ENCODE results near the gene TAC4.

Gene TAC4, protein sequence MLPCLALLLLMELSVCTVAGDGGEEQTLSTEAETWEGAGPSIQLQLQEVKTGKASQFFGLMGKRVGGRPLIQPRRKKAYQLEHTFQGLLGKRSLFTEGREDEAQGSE

GRCh38 chr17:49848019-49848473 is at the start of gene TAC4:
Gene TAC4 (minus strand): TSS chr17:49848069. CDS start chr17:49848017, 52 bp downstream.
- DNase-seq (ENCODE audit: low spot score): no peak

DNA sequence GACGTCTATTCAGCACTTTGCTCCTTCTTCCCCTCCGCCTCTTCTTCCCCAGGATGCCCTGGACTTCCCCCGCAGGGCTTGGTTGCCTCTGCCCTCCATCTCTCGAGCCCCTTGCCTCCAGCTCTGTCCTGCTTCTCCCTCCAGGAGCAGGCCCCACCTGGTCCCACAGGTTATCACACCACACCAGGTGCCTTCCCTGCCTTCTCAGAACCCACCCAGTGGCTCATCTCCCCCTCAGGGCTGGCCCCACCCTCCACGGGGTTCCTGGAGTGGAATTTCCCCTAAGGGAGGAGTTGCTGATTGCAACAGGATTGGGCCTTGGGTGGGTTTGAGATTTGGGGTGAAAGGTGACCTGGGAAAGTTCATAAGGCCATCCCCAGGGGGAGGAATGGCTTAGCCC is 49.0 kb upstream of the TAC4 start:
- no peak for DNase-seq (ENCODE audit: low spot score)

- DNase-seq (ENCODE audit: low spot score): no peak
Measured at GRCh38 chr17:49896222-49896621, 48.4 kb upstream of the TAC4 start.

- no peak for DNase-seq (ENCODE audit: low spot score)
Measured at GRCh38 chr17:49895812-49896211, 47.9 kb upstream of the TAC4 start.

DNA sequence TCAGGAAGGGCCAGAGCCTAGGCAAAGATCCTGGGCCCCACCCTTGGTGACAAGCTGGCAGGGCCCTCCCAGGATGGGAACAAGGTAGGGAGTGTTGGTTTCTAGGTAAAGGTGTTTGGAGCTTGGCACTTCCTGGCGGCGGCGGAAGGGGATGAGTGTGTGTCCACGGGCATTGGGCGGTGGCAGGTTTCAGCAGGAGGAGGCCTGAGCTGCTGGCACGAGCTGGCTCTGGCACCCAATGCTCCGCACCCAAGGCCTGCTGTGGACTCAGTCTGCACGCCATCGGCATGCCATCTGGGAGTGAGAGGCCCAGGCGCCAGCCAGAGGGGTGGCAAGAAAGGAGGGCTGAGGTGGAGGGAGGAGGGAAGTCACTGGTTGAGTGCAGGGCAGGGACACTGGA is 46.9 kb upstream of the TAC4 start:
- DNase-seq (ENCODE audit: low spot score): no peak

DNA sequence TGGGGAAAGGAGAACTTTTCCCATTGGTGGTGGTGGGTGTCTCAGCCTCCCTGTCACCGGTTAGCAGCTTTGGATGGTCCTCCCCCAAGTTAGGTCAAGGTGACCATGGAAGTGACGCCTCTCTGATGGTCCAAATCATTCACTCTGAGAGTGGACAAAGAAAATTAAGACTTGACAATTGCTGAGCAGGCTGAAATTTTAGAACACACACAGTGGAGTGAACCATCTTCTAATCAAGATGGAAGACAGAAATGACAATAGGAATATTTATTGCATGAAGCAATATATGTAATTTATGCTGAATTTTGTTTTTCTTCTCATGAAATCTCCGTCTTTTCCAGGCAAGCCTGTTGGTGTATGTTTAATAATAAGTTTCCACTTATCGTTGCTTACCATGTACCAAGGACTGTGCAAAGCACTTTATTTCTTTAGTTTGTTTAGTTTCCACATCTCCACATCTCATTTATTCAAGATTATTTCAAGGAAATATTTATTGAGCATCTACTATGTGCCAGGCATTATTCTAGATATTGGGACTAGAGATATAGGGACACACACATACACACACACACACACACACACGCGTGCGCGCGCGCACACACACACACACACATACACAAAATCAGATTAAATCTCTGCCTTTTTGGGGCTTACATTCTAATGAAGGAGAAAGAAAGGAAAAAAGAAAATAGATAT is 44.0 kb upstream of the TAC4 start:
- DNase-seq (ENCODE audit: low spot score): no peak

GRCh38 chr17:49891271-49891670 is 43.4 kb upstream of the TAC4 start:
- DNase-seq (ENCODE audit: low spot score): no peak

DNA sequence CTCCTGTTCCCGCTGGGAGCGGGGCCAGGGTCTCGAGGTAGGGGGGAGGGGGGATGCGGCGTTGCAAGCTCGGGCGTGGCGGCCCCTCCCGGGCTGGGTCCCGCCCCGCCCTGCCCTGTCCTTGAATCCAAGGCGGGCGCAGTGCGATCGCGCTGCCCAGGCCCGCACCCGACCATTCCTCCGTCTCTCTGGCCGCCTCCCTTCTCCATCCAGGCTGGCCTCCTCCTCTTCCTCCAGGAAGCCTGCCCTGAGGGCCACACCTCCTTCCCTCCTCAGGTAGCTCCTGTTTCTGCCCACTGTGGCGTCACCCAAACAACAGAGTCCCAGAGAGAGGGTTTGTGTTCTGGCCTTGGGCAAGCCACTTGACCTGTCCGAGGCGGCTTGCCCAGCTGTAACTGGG is 43.0 kb upstream of the TAC4 start:
- DNase-seq (ENCODE audit: low spot score): no peak

DNA sequence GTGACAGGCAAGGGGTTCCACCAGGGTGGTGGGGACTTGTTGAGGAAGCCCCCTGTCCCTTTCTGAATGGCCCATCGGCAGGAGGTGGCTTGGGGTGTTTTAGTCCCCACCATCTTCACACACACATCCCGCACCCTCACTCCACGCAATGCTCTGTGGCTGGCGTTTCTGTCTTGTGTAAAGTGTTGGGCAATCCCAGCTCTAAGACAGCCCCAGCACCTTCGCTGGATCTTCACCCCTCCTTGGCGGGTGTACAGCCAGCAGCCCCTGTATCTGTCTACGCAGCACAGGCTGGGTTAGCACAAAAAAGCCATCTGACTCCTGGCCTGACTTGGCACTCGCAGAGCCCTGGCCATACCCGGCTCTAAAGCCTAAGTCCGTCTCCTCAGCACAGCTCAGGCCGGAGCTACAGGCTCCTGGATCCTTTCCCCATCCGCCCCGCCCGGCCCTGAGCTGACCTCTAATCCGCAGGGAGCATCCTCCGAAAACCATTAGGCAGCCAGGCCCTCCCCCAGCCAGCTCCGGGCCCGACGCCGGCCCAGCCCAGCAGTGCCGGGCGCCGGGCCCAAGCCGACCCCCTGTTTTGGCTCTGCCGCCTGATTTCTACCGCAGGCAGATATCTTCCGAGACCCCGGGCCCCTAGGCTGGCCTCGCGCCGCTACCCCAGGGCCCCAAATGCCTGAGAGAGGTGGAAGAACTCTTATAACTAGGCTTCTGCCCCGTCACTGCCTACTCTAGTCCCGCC is 42.4 kb upstream of the TAC4 start:
- DNase-seq (ENCODE audit: low spot score): no peak

GRCh38 chr17:49889500-49889899 is 41.6 kb upstream of the TAC4 start:
- no peak for DNase-seq (ENCODE audit: low spot score)

DNA sequence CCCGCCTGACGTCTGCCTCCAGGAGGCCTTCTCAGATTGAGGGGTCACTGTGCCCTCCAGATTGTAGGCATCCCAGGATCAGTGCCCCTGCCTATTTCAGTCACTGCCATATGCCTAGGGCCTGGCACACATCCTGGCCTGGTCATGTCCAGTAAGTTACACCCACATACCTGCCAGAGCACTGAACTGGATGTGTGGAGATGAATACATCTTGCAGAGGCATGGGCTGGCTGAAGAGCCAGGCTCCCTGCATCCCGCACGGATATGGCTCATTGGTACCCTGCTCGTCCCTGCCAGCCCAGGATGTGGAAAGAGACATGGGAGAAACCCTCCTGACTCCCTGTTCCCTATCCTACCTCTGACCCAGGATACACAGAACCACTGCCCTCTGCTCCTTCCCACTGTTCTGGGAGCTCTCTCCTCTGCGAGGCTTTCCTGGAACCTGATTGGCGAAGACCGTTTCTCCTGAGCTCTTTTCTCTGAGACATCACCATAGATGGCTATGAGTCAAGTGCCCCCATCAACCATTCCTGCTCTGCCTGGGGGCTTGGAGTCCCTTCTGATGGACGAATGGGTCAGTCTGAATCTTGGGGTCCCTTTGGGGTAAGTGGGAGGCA is 40.0 kb upstream of the TAC4 start:
- DNase-seq (ENCODE audit: low spot score): no peak

- DNase-seq (ENCODE audit: low spot score): no peak
Measured at GRCh38 chr17:49887086-49887743, 39.3 kb upstream of the TAC4 start.

GRCh38 chr17:49886036-49886435 is 38.2 kb upstream of the TAC4 start:
- no peak for DNase-seq (ENCODE audit: low spot score)

DNA sequence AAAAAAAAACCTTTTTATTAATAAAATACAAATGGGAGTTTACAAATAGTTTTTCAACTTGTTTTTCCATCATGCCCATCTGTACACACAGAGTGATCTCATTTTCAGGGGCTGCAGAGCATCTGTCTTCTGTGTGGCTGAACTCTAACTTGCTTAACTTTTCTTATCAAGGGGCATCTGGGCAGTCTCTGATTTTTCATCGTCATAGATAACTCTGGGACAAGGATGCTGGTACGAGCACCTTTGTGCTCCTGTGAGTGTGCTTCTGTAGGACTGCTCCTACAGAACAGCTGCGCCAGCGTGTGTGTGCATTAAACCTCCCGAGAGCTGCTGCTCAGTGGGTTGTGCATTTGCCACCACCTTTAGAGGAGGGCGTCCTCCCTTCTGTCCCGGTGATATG is 34.6 kb upstream of the TAC4 start:
- no peak for DNase-seq (ENCODE audit: low spot score)

- DNase-seq (ENCODE audit: low spot score): no peak
Measured at GRCh38 chr17:49881054-49881402, 33.2 kb upstream of the TAC4 start.

DNA sequence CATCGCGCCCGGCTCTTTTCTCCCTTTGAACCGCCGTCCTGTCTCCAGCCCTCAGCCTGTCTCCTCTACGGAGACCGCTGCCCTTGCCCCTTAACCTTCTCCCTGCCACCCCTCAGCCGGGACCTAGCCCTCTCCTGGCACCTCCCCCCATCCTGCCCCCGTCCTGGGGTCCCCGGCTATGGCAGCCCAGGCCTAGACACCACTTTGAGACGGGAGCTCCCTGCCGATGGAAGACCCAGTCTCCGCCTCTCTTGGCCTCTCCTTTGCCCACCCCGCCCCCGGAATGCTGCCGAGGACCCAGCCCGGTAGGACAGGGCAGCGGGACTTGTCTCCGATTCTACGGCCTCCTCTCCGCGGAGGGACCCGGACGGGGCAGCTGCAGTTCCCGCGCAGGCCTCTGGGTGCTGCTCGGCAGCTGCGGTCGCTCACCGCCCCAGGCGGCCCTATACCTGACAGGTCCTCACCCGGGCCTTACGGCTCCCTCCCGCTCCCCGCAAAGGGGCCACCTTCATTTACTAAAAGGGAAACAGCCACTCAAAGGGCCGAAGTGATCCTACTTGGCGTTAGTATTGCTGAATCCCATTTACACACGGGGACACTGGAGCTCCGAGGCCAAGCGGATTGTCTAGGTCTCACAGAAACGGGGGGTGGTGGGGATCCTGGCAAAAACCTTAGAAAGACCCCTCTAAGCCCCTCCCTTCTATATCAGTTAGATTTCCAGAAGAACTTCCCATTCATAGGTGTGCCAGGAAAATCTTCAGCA is 32.6 kb upstream of the TAC4 start:
- DNase-seq (ENCODE audit: low spot score): peak; percentile 91

DNA sequence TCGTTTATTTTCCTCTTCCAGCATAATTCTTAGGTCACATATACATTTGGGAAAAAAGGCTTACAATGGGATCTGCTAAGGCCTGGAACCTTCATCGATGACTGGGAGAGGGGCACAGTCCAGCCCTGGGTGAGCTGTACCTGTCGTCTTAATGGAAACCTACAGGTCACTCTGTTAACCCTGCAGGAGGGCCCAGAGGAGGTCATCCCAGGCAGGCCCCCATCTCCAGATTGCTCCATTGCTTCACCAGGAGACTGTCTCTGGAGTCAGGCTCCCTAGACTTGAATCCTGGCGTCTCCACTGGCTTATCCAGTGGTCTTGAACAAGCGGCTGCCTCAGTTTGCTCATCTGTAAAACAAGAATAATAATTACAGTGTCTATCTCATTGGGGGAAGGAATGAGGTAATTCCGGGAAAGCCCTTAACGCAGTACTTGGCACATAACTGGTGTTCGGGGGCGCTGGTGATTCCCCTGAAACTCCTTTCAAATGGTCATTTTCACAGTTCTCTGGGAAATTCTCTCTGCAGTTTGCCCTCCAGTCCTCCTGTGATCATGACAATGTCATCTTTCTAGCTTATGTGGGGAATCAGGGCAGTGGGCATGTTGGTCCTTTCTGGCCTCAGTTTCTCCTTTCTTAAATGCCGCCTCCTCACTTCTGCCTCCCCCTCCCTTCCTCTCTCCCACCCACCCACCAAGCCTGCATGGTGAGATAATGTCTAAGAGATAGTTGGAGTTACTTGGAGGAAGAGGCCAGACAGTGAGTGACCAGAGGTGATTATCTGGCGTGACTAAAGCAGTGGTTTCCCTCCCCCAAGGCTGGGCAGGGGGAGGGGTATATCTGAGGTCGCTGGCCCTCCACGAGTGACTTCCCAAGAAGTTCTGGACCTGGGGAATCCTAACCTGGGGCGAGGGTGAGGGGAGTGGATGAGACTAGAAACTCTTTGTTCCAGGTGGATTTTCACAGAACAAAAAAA is 31.3 kb upstream of the TAC4 start:
- DNase-seq (ENCODE audit: low spot score): no peak

DNA sequence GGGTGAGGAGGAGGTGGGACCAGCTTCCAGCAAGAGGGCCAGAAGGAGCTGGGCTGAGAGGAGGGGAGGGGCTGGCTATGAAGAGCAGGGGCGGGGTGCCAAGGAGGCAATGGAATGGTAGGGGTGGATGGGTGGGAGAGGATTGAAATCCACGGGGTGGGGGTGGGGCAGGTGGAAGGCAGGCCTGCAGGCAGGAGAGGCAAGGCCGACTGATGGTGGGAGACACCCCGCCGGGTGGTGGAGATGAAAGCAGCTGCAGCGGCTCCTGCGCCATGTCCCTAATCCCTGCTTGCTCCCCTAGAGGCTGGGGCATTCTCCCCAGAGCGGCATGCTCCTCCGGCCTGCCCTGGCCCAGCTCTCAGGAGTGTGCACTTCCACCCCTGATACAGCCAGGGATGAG is 27.8 kb upstream of the TAC4 start:
- DNase-seq (ENCODE audit: low spot score): no peak

DNA sequence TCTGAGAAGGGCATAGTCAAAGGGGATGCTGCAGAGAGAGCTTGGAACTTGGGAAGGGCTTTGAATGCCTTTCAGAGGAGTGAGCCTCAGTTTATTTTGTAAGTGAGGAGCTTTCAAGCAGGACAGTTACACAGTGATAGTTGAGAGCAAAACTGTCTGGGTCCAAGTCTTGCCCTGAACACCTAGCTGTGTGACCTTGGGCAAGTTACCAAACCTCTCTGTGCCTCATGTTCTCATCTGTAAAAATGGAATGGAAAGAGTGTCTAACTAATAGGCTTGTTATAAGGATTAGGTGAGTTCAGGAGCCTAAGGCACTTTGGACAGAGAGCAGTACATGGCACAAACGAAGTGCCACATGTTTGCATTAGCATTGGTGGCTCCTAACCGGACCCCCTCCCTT is 27.0 kb upstream of the TAC4 start:
- no peak for DNase-seq (ENCODE audit: low spot score)

DNA sequence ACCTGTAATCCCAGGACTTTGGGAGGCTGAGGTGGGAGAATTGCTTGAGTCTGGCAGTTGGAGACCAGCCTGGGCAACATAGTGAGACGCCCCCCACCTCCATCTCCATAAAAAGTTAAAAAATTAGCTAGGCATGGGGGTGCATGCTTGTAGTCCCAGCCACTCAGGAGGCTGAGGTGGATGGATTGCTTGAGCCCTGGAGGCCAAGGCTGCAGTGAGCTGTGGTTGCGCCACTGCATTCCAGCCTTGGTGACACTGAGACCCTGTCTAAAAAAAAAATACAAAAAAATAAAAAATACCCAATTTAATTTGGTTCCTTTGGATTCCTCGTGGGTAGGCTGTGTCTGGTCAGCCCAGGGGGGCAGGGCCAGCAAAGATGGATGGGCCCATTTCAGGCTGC is 26.1 kb upstream of the TAC4 start:
- no peak for DNase-seq (ENCODE audit: low spot score)

GRCh38 chr17:49873466-49873865 is 25.6 kb upstream of the TAC4 start:
- no peak for DNase-seq (ENCODE audit: low spot score)

Measured in AG08396 (cell line).